A549 (cell line): ENCODE data around the gene AP3D1. TPM values are rescaled to one million over a fixed set of nuclear protein-coding genes. Genes with fewer than 3 reads are reported as not detected.

ENCODE experiments used
- ATAC-seq, 2 experiments: fragments of 200-7000 bp in 1 of 2; fragments of >200 bp in 1 of 2; cut with Nextera tagmentation in 1 of 2; cut with Tn5 transposase in 1 of 2; 3 replicates each; pipeline versions ENCODE4 v1.8.0 to v1.9.1; 2018 to 2020; ENCODE audit warnings: mild to moderate bottlenecking in 1 of 2, moderate library complexity in 1 of 2
- CTCF ChIA-PET: fragments of 300-600 bp; sonication (Branson Sonifier 250); formaldehyde crosslinking; extraction: SDS; loops from one replicate; lab custom pipeline; 2021; ENCODE audit warnings: antibody characterized with exemption, inconsistent platforms; lab: Yijun Ruan, JAX
- POLR2A ChIA-PET: fragments of 350-600 bp; formaldehyde crosslinking; extraction: SDS; loops from one replicate; lab custom pipeline; 2021; ENCODE audit warnings: antibody characterized with exemption, inconsistent platforms; lab: Yijun Ruan, JAX
- DNase-seq, 2 experiments: peaks; one replicate each; pipeline versions ENCODE4 v3.0.0 to v3.0.0-alpha.2; 2011 to 2016; ENCODE audit warnings: low read depth in 1 of 2, low spot score in 1 of 2
- FAIRE-seq: peaks from 2 replicates; lab custom pipeline; 2011; peaks lifted over from hg19 to GRCh38; lab: Jason Lieb, UNC
- H3K27ac ChIP-seq, 2 experiments: fragments of >200 bp; sonication (Bioruptor Twin); formaldehyde crosslinking; 3 replicates each; pipeline ENCODE4 v1.5.1; 2016 to 2017
- H3K4me1 ChIP-seq: fragments of >200 bp; sonication (Bioruptor Twin); formaldehyde crosslinking; 3 replicates; pipeline ENCODE4 v1.6.1; 2016
- H3K4me2 ChIP-seq: fragments of >200 bp; sonication (Bioruptor Twin); formaldehyde crosslinking; 3 replicates; pipeline ENCODE4 v1.6.1; 2016
- H3K4me3 ChIP-seq: fragments of >200 bp; sonication (Bioruptor Twin); formaldehyde crosslinking; 3 replicates; pipeline ENCODE4 v1.5.1; 2016
- H3K9me3 ChIP-seq: fragments of >200 bp; sonication (Bioruptor Twin); formaldehyde crosslinking; 3 replicates; pipeline ENCODE4 v1.6.1; 2016
- CHD2 ChIP-seq: fragments of 150-350 bp; IDR thresholded peaks from 2 replicates; pipeline ENCODE4 v1.6.1; 2014; ENCODE audit warnings: low read length; ENCODE audit not compliant: partially characterized antibody
- EHF ChIP-seq: fragments of 250-450 bp; sonication (Bioruptor Pico); IDR thresholded peaks from 2 replicates; pipeline ENCODE4 v1.5.0; 2020; ENCODE audit warnings: mild to moderate bottlenecking
- EP300 ChIP-seq, 2 experiments: fragments of >200 bp; sonication (Bioruptor Twin); formaldehyde crosslinking; IDR thresholded peaks; 2 replicates in 1 of 2; 3 replicates in 1 of 2; pipeline ENCODE4 v1.6.1; 2016 to 2017
- FOSB ChIP-seq: fragments of 250-450 bp; sonication (Bioruptor Pico); IDR thresholded peaks from 2 replicates; pipeline ENCODE4 v1.5.0; 2020; ENCODE audit warnings: mild to moderate bottlenecking, moderate library complexity
- GATA3 ChIP-seq: IDR thresholded peaks from 2 replicates; pipeline ENCODE4 v1.6.1; 2012; ENCODE audit warnings: borderline replicate concordance
- JUN ChIP-seq, 2 experiments: fragments of >200 bp; sonication (Bioruptor Twin); formaldehyde crosslinking; IDR thresholded peaks; 2 replicates in 1 of 2; 3 replicates in 1 of 2; pipeline ENCODE4 v1.6.1; 2016 to 2017
- MYC ChIP-seq: IDR thresholded peaks from 2 replicates; pipeline ENCODE4 v1.6.1; 2012; ENCODE audit warnings: mild to moderate bottlenecking, inconsistent platforms, low read length, improper control_type of control experiment, borderline replicate concordance
- NR3C1 ChIP-seq: fragments of >200 bp; sonication (Bioruptor Twin); formaldehyde crosslinking; IDR thresholded peaks from 3 replicates; pipeline ENCODE4 v1.6.1; 2017
- POLR2AphosphoS2 ChIP-seq: conservative IDR thresholded peaks from 2 replicates; pipeline ENCODE4 v1.6.1; 2012; ENCODE audit warnings: low read length, improper control_type of control experiment, inconsistent platforms
- RARB ChIP-seq: fragments of 250-450 bp; sonication (Bioruptor Pico); IDR thresholded peaks from 2 replicates; pipeline ENCODE4 v1.8.0; 2021; ENCODE audit warnings: mild to moderate bottlenecking, moderate library complexity
- SREBF2 ChIP-seq: fragments of 450-650 bp; IDR thresholded peaks from 2 replicates; pipeline ENCODE4 v1.6.1; 2014; ENCODE audit warnings: mild to moderate bottlenecking, moderate library complexity
- ZFP36 ChIP-seq: fragments of 450-650 bp; IDR thresholded peaks from 2 replicates; pipeline ENCODE4 v1.6.1; 2014; ENCODE audit warnings: borderline replicate concordance; ENCODE audit not compliant: partially characterized antibody
- ZNF302 ChIP-seq: fragments of 250-450 bp; sonication (Bioruptor Pico); IDR thresholded peaks from 2 replicates; pipeline ENCODE4 v1.9.0; 2021; ENCODE audit warnings: inconsistent platforms, mild to moderate bottlenecking, moderate library complexity
- WGBS: methylation state at CpG from one replicate; pipeline ENCODE4 v1.1.6; 2017; ENCODE audit errors: missing lambda C conversion rate; 5-methylcytosine and 5-hydroxymethylcytosine counted together
- polyA plus RNA-seq, 4 experiments: library from polyadenylated mRNA; depleted of rRNA in 3 of 4; stranded (reverse); fragments of >200 nt; fragmentation: RNase III in 1 of 4; extraction: RNeasy Plus Mini Kit Qiagen cat#74134 plus additional on column Dnase treatment in 1 of 4; gene quantifications; 2 replicates in 3 of 4; 3 replicates in 1 of 4; pipeline ENCODE4 v1.2.3, GENCODE V29; 2011 to 2017
- TF ChIP-seq, protein P1 (sequence below): fragments of >200 bp; sonication (Bioruptor Twin); formaldehyde crosslinking; IDR thresholded peaks from 2 replicates; pipeline ENCODE4 v1.6.1; 2016
- TF ChIP-seq, protein P2 (sequence below): fragments of 450-650 bp; IDR thresholded peaks from 2 replicates; pipeline ENCODE4 v1.6.1; 2014; ENCODE audit warnings: antibody characterized with exemption
- TF ChIP-seq, protein P3 (sequence below): fragments of 250-450 bp; sonication (Bioruptor Pico); IDR thresholded peaks from 2 replicates; pipeline ENCODE4 v1.5.0; 2021; ENCODE audit warnings: mild to moderate bottlenecking, moderate library complexity, borderline replicate concordance
- TF ChIP-seq, protein P4 (sequence below): IDR thresholded peaks from 2 replicates; pipeline ENCODE4 v1.6.1; 2012
- TF ChIP-seq, protein P5 (sequence below): fragments of 250-450 bp; sonication (Bioruptor Pico); IDR thresholded peaks from 2 replicates; pipeline ENCODE4 v1.5.0; 2020; ENCODE audit warnings: low read depth, mild to moderate bottlenecking, moderate library complexity

Gene AP3D1
- polyA plus RNA-seq, 2 of the 4 experiments (the other 2 are of a cell fraction), result 44.4 to 66.9 TPM

DNA sequence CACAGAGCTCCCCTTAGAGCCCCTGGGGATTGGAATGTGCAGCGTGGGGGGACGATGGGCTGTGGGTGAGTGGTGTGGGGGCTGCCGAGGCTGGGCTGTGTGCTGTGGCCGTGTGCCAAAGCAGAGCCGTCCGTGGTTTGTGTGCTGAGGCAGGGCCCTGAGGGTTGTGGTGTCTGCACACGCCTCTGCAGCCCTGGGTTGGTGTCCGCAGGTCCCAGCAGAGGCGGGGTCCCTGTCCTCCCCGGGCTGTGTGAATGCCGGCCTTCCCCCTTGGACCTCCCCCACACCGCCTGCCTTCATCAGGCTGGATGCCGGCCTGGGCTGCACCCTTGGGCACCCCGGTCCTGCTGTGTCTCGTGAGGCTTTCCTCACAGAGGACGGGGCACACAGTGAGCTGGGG, 38.5 kb upstream of the AP3D1 start:
- no peak for FAIRE-seq
- Histone ChIP-seq H3K4me2 (no peak overlapping the region), H3K27ac (no peak overlapping the region), H3K4me3 (no peak overlapping the region), H3K9me3 (no peaks in the 10 kb centered on the region), H3K4me1 (no peaks in the 10 kb centered on the region)
- DNase-seq, result no peak
- ChIA-PET CTCF (interaction anchor here (1.8 kb wide), 1 partner anchor 35 kb away, joined by 5 read pairs; no protein-coding TSS in a partner anchor), POLR2A (no interaction called here)
- no peak for TF ChIP-seq NR3C1
- no peak for TF ChIP-seq FOSB (CRISPR knock-in tag)
- no peak for TF ChIP-seq EHF (CRISPR knock-in tag)
- no peak for TF ChIP-seq ZFP36
- TF ChIP-seq, protein P1, sequence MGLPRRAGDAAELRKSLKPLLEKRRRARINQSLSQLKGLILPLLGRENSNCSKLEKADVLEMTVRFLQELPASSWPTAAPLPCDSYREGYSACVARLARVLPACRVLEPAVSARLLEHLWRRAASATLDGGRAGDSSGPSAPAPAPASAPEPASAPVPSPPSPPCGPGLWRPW, result no peak
- TF ChIP-seq MYC, result no peak
- no peak for TF ChIP-seq POLR2AphosphoS2
- TF ChIP-seq, protein P2, sequence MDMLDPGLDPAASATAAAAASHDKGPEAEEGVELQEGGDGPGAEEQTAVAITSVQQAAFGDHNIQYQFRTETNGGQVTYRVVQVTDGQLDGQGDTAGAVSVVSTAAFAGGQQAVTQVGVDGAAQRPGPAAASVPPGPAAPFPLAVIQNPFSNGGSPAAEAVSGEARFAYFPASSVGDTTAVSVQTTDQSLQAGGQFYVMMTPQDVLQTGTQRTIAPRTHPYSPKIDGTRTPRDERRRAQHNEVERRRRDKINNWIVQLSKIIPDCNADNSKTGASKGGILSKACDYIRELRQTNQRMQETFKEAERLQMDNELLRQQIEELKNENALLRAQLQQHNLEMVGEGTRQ, result no peak
- WGBS, result 87% methylated on average over 6 of the region's 16 CpGs
- ATAC-seq, result no peak

DNA sequence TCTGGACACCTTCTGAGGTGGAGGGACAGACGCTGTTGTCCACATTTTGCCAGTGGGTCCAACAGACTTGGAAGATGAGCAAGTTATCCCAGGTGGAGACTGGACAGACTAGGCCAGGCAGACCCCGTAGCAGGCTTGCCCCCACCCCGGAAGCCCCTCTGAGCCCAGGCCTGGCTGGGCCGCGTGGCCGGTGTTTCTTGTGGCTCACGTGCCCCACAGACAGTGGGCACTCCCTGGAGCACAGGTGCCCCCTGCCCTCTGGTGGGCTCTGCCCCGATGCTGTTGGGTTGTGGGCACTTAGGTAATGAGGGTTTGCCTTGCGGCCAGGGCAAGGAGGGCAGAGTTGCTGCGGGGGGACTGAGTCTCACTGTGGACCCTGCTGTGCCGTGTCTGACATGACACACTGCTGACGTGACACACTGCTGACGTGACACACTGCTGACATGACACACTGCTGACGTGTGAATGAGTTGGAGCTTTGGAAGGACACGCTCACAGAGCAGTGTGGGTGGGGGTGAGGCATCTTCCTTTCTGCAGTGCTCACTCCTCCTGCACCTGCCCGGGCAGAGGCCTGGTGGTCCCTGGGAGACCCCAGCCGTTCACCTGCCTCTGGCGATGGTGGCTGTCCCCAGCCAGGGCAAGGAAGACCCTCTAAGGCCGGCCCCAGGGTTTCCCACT, 37.5 kb upstream of the AP3D1 start:
- no peak overlapping the region for H3K4me3 ChIP-seq
- FAIRE-seq, result no peak
- POLR2A ChIA-PET, result no interaction called here
- no peak for DNase-seq
- no peaks in the 10 kb centered on the region for H3K4me1 ChIP-seq
- CTCF ChIA-PET, result interaction anchor here (1.8 kb wide), 1 partner anchor 34 kb away, joined by 5 read pairs; no protein-coding TSS in a partner anchor
- TF ChIP-seq, protein P3, sequence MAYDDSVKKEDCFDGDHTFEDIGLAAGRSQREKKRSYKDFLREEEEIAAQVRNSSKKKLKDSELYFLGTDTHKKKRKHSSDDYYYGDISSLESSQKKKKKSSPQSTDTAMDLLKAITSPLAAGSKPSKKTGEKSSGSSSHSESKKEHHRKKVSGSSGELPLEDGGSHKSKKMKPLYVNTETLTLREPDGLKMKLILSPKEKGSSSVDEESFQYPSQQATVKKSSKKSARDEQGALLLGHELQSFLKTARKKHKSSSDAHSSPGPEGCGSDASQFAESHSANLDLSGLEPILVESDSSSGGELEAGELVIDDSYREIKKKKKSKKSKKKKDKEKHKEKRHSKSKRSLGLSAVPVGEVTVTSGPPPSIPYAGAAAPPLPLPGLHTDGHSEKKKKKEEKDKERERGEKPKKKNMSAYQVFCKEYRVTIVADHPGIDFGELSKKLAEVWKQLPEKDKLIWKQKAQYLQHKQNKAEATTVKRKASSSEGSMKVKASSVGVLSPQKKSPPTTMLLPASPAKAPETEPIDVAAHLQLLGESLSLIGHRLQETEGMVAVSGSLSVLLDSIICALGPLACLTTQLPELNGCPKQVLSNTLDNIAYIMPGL, result no peak
- TF ChIP-seq ZNF302 (CRISPR knock-in tag), result no peak
- TF ChIP-seq CHD2, result no peak
- TF ChIP-seq SREBF2, result no peak
- no peak for TF ChIP-seq ZFP36
- TF ChIP-seq, protein P4, sequence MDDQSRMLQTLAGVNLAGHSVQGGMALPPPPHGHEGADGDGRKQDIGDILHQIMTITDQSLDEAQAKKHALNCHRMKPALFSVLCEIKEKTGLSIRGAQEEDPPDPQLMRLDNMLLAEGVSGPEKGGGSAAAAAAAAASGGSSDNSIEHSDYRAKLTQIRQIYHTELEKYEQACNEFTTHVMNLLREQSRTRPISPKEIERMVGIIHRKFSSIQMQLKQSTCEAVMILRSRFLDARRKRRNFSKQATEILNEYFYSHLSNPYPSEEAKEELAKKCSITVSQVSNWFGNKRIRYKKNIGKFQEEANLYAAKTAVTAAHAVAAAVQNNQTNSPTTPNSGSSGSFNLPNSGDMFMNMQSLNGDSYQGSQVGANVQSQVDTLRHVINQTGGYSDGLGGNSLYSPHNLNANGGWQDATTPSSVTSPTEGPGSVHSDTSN, result no peak
- TF ChIP-seq, protein P5, sequence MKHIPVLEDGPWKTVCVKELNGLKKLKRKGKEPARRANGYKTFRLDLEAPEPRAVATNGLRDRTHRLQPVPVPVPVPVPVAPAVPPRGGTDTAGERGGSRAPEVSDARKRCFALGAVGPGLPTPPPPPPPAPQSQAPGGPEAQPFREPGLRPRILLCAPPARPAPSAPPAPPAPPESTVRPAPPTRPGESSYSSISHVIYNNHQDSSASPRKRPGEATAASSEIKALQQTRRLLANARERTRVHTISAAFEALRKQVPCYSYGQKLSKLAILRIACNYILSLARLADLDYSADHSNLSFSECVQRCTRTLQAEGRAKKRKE, result no peak
- TF ChIP-seq JUN (IDR thresholded peaks at IDR 0.05), result no peak
- no peak for TF ChIP-seq RARB (CRISPR knock-in tag)
- TF ChIP-seq EP300 (IDR thresholded peaks at IDR 0.05), result no peak
- TF ChIP-seq GATA3, result no peak
- TF ChIP-seq EHF (CRISPR knock-in tag), result no peak
- TF ChIP-seq, protein P2, result no peak
- no peaks in the 10 kb centered on the region for H3K9me3 ChIP-seq
- no peak overlapping the region for H3K4me2 ChIP-seq
- 89% methylated on average over 10 of the region's 19 CpGs for WGBS
- no peak for ATAC-seq
- H3K27ac ChIP-seq, result no peak overlapping the region
